ENCODE results near the gene FCHO2.

FCHO2 gene

DNA sequence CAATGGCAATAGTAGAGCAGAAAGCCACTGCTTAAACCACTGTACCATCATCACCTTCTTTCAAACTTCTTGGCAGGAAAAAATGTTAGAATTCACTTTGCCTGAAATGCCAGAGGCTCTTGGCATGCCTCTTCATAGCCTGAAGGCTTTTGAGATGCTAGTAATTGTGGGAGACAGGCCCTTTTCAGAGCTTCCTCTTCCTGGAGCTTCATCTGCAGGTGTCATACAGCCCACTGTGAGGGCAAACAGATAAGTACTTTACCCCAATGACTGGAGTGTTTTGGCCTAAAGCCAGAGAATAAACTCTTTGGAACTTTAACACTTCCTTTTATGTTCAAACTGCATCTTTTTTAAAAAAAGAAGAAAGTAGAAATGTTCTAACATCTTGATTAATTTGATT is 83.2 kb downstream of the FCHO2 start:
- no peak for TF ChIP-seq CTCF (IDR thresholded peaks at IDR 0.05; ENCODE audit: control insufficient read depth, insufficient read depth, low read depth, low read length, missing control alignments)
- no peak overlapping the region for H3K4me3 ChIP-seq (ENCODE audit: control insufficient read depth, low read depth, low read length)
- DNase-seq (ENCODE audit: low read depth): no peak

- no peak overlapping the region for H3K4me3 ChIP-seq (ENCODE audit: control insufficient read depth, low read depth, low read length)
- no peak for TF ChIP-seq CTCF (IDR thresholded peaks at IDR 0.05; ENCODE audit: control insufficient read depth, insufficient read depth, low read depth, low read length, missing control alignments)
- DNase-seq (ENCODE audit: low read depth): no peak
Observed at GRCh38 chr5:73042993-73043392, 87.2 kb downstream of the FCHO2 start.

GRCh38 chr5:73044546-73044945 is 88.7 kb downstream of the FCHO2 start:
- H3K4me3 ChIP-seq (ENCODE audit: control insufficient read depth, low read depth, low read length): no peak overlapping the region
- no peak for TF ChIP-seq CTCF (IDR thresholded peaks at IDR 0.05; ENCODE audit: control insufficient read depth, insufficient read depth, low read depth, low read length, missing control alignments)
- DNase-seq (ENCODE audit: low read depth): no peak

DNA sequence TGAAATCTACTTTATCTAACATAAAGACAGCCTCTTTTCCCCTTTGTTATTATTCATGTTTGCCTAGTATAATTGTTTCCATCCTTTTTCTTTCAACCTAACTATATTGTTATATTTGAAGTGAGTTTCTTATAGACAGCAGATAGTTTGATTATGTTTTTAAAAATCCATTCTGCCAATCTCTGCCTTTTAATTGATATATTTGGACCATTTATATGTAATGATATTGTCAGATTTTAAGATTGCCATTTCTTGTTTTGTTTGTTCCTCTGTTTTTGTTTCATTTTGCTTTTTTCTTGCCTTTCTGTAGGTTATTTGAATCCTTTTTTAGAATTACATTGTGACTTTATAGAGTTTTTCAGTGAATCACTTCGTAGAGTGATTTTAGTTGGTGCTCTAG is 89.8 kb downstream of the FCHO2 start:
- DNase-seq (ENCODE audit: low read depth): no peak
- no peak for TF ChIP-seq CTCF (IDR thresholded peaks at IDR 0.05; ENCODE audit: control insufficient read depth, insufficient read depth, low read depth, low read length, missing control alignments)
- H3K4me3 ChIP-seq (ENCODE audit: control insufficient read depth, low read depth, low read length): no peak overlapping the region

GRCh38 chr5:73061593-73061992 is 105.8 kb downstream of the FCHO2 start:
- DNase-seq (ENCODE audit: low read depth): no peak
- H3K4me3 ChIP-seq (ENCODE audit: control insufficient read depth, low read depth, low read length): no peak overlapping the region

DNA sequence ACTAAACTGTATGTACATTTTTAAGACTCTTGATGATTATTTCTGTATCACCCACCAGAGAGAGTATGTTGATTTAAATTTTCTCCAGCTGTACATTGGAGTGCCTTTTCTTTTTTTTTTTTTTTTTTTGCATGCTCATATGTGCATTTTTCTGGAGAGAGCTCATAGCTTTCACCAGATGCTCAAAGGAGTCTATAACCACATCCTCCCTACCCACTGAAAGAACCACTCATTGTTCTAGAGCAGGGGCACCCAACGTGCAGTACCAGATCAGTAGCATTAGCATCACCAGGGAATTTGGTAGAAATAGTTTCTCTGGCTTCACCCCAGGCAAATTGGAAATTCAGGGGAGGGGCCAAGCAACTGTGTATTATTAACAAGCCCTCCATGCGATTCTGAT is 110.6 kb downstream of the FCHO2 start:
- H3K4me3 ChIP-seq (ENCODE audit: control insufficient read depth, low read depth, low read length): no peak overlapping the region
- no peak for TF ChIP-seq CTCF (IDR thresholded peaks at IDR 0.05; ENCODE audit: control insufficient read depth, insufficient read depth, low read depth, low read length, missing control alignments)
- DNase-seq (ENCODE audit: low read depth): no peak

More at GRCh38 chr5:73061593-73061992, 105.8 kb downstream of the FCHO2 start:
- TF ChIP-seq CTCF (IDR thresholded peaks at IDR 0.05; ENCODE audit: control insufficient read depth, insufficient read depth, low read depth, low read length, missing control alignments): no peak

DNA sequence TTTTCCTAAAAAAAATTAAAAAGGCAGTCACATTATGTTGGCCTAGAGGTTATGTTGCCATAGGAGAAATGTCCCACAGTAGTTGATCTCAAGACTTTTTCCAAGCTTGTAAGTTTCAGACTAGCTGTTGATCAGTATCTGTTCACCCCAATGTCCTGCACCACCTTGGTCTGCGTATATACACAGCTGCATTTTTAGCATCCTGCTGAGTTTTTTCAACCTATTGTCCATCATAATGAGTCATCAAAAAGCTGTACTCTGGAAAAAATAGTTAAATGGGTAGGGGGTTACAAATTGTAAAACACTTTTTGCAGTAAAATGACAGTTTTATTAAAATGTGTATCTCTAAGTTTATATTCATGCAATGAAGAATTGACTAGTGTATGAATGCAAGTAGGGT is 111.4 kb downstream of the FCHO2 start:
- TF ChIP-seq CTCF (IDR thresholded peaks at IDR 0.05; ENCODE audit: control insufficient read depth, insufficient read depth, low read depth, low read length, missing control alignments): no peak
- H3K4me3 ChIP-seq (ENCODE audit: control insufficient read depth, low read depth, low read length): no peak overlapping the region
- DNase-seq (ENCODE audit: low read depth): no peak
